ENCODE measurements around the gene TNFRSF9. TPM values are rescaled to one million over a fixed set of nuclear protein-coding genes. Genes with fewer than 3 reads are reported as not detected.

Gene TNFRSF9
- polyA plus RNA-seq, 1 donor from 2014 or later, result not detected

GRCh38 chr1:7961216-7962013, 20.8 kb upstream of the TNFRSF9 start, which contains the start of gene PARK7:
Gene PARK7 (plus strand): TSS chr1:7961711. CDS start chr1:7962786, 1,075 bp downstream.
- no peaks in the 10 kb centered on the region for H3K27me3 ChIP-seq (ENCODE audit: insufficient read depth, low read depth, low read length)
- peak within 1 kb of the TSS; percentile 88 for H2AFZ ChIP-seq (ENCODE audit: low read depth, low read length)
- H3K9ac ChIP-seq (ENCODE audit: low read length), result peak within 1 kb of the TSS; percentile 85
- TF ChIP-seq SMC3 (conservative IDR thresholded peaks at IDR 0.05; ENCODE audit: poor library complexity), result peak; percentile 68
- peak; percentile 79 for TF ChIP-seq EP300 (conservative IDR thresholded peaks at IDR 0.05; ENCODE audit: poor library complexity, severe bottlenecking)
- TF ChIP-seq EZH2 (IDR thresholded peaks at IDR 0.05; ENCODE audit: borderline replicate concordance, insufficient read depth, low read length, poor library complexity, severe bottlenecking), result no peak
- TF ChIP-seq RAD21 (conservative IDR thresholded peaks at IDR 0.05), result peak; percentile 66
- peak; percentile 92 for TF ChIP-seq CTCF (IDR thresholded peaks at IDR 0.05; ENCODE audit: poor library complexity, severe bottlenecking)
- TF ChIP-seq POLR2AphosphoS5 (IDR thresholded peaks at IDR 0.05), result peak; percentile 96
- TF ChIP-seq REST (IDR thresholded peaks at IDR 0.05; ENCODE audit: borderline replicate concordance), result peak; percentile 83
- peak; percentile 89 for TF ChIP-seq TAF1 (IDR thresholded peaks at IDR 0.05; ENCODE audit: low read depth)
- peak; percentile 91 for TF ChIP-seq MXI1 (conservative IDR thresholded peaks at IDR 0.05; ENCODE audit: poor library complexity, severe bottlenecking)
- H3K9me3 ChIP-seq (ENCODE audit: low read length), result no peaks in the 10 kb centered on the region
- no peaks in the 10 kb centered on the region for H3K9me2 ChIP-seq (ENCODE audit: insufficient read depth, low read length)
- H3K4me2 ChIP-seq (ENCODE audit: low read length), result peak within 1 kb of the TSS; percentile 54
- peaks cover 15% of the 10 kb centered on the region for H3K79me2 ChIP-seq (replicated peaks; ENCODE audit: insufficient read depth, low read length)
- no peaks in the 10 kb centered on the region for H4K20me1 ChIP-seq (ENCODE audit: insufficient read depth)
- peak within 1 kb of the TSS; percentile 90 for H3K27ac ChIP-seq (ENCODE audit: low read length)
- no peaks in the 10 kb centered on the region for H3K36me3 ChIP-seq (ENCODE audit: insufficient read depth, low read length)
- H3K4me3 ChIP-seq (ENCODE audit: low read length), result peak within 1 kb of the TSS; percentile 90
- peaks cover 4% of the 10 kb centered on the region for H3F3A ChIP-seq (ENCODE audit: insufficient read depth, low read length, poor library complexity, severe bottlenecking)

GRCh38 chr1:7960867-7961215, 20.2 kb upstream of the TNFRSF9 start:
- H3K36me3 ChIP-seq (ENCODE audit: insufficient read depth, low read length), result no peaks in the 10 kb centered on the region
- no peaks in the 10 kb centered on the region for H3K9me3 ChIP-seq (ENCODE audit: low read length)
- H3K9ac ChIP-seq (ENCODE audit: low read length), result peak overlapping the region; percentile 85
- no peaks in the 10 kb centered on the region for H3K27me3 ChIP-seq (ENCODE audit: insufficient read depth, low read depth, low read length)
- H3K27ac ChIP-seq (ENCODE audit: low read length), result peak overlapping the region; percentile 90
- H3K4me2 ChIP-seq (ENCODE audit: low read length), result peak overlapping the region; percentile 47
- H4K20me1 ChIP-seq (ENCODE audit: insufficient read depth), result no peaks in the 10 kb centered on the region
- H3K79me2 ChIP-seq (replicated peaks; ENCODE audit: insufficient read depth, low read length), result peaks cover 15% of the 10 kb centered on the region
- no peak for TF ChIP-seq EZH2 (IDR thresholded peaks at IDR 0.05; ENCODE audit: borderline replicate concordance, insufficient read depth, low read length, poor library complexity, severe bottlenecking)
- TF ChIP-seq MXI1 (conservative IDR thresholded peaks at IDR 0.05; ENCODE audit: poor library complexity, severe bottlenecking), result no peak
- TF ChIP-seq REST (IDR thresholded peaks at IDR 0.05; ENCODE audit: borderline replicate concordance), result no peak
- no peak for TF ChIP-seq TAF1 (IDR thresholded peaks at IDR 0.05; ENCODE audit: low read depth)
- no peak for TF ChIP-seq CTCF (IDR thresholded peaks at IDR 0.05; ENCODE audit: poor library complexity, severe bottlenecking)
- TF ChIP-seq SMC3 (conservative IDR thresholded peaks at IDR 0.05; ENCODE audit: poor library complexity), result no peak
- TF ChIP-seq POLR2AphosphoS5 (IDR thresholded peaks at IDR 0.05), result no peak
- TF ChIP-seq EP300 (conservative IDR thresholded peaks at IDR 0.05; ENCODE audit: poor library complexity, severe bottlenecking), result no peak
- no peak for TF ChIP-seq RAD21 (conservative IDR thresholded peaks at IDR 0.05)
- H3K9me2 ChIP-seq (ENCODE audit: insufficient read depth, low read length), result no peaks in the 10 kb centered on the region
- peak overlapping the region; percentile 90 for H3K4me3 ChIP-seq (ENCODE audit: low read length)
- H2AFZ ChIP-seq (ENCODE audit: low read depth, low read length), result peak overlapping the region; percentile 88
- H3F3A ChIP-seq (ENCODE audit: insufficient read depth, low read length, poor library complexity, severe bottlenecking), result peaks cover 4% of the 10 kb centered on the region
